ENCODE measurements around the gene GID4.

GID4 gene

DNA sequence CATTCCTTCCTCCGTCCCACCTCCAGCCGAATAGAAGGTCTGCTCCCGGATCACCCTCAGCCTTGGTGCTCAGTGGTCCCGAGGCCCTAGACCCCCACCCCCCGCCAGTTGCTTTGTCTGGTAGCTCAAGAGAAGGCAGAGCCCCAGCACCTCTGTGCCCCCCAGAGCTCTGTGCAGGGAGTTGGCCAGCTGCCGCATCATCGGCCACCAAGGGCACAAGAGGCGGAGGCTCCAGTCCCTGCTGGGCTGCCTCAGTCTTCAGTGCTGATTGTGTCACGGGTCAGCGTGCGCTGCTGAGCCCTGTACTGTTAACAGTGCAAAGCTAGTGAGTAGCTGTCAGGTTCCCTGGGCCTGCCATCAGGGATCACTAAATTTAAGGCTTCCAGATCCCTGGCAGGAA is 26.3 kb downstream of the GID4 start:
- H3K9me3 ChIP-seq (ENCODE audit: control insufficient read depth, low read length), result no peaks in the 10 kb centered on the region
- no peaks in the 10 kb centered on the region for H3K4me1 ChIP-seq (ENCODE audit: control insufficient read depth, insufficient read depth, low read length)

DNA sequence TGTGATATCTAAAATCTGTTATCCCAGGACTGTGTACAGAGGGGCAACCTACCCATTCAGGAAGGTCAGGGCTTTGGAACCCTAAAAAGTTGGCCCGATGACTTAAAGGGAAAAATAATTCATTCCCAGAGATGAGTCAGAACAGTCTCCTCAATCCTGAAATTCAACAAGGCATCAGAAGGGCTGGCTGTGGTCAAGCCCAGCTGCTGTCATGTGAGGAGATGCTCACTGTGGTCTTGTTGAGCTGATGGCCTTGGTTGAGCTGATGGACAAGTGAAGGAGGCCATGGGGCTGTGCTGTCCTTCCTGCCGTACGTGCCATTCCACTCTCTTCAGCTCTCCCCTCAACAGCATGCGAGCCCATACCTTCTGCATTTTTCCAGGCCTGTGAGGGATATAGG is 27.7 kb downstream of the GID4 start:
- Histone ChIP-seq H3K4me3 (ENCODE audit: low read length) (no peak overlapping the region), H3K4me1 (ENCODE audit: control insufficient read depth, insufficient read depth, low read length) (no peaks in the 10 kb centered on the region), H3K27me3 (ENCODE audit: control insufficient read depth, insufficient read depth, low read length) (no peaks in the 10 kb centered on the region), H3K9me3 (ENCODE audit: control insufficient read depth, low read length) (no peaks in the 10 kb centered on the region), H3K9ac (ENCODE audit: low read length) (no peak overlapping the region), H3K36me3 (ENCODE audit: control insufficient read depth, insufficient read depth, low read length) (no peaks in the 10 kb centered on the region)

More for the DNA sequence above, 26.3 kb downstream of the GID4 start:
- H3K27me3 ChIP-seq (ENCODE audit: control insufficient read depth, insufficient read depth, low read length), result no peaks in the 10 kb centered on the region
- no peaks in the 10 kb centered on the region for H3K36me3 ChIP-seq (ENCODE audit: control insufficient read depth, insufficient read depth, low read length)
- no peak overlapping the region for H3K4me3 ChIP-seq (ENCODE audit: low read length)
- H3K9ac ChIP-seq (ENCODE audit: low read length), result no peak overlapping the region

DNA sequence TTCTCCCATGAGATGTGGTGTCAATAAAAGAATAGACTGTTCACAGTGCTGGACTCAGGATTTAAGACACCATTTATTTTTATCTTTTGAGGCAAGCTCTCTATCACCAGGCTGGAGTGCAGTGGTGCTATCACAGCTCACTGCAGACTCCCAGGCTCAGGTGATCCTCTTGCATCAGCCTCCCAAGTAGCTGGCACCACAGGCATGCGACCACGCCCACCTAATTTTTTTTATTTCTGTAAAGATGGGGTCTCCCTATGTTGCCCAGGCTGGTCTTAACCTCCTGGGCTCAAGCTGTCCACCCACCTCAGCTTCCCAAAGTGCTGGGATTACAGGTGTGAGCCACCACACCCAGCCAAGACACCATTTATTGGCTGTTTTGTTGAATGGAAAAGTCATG is 29.9 kb downstream of the GID4 start:
- no peaks in the 10 kb centered on the region for H3K36me3 ChIP-seq (ENCODE audit: control insufficient read depth, insufficient read depth, low read length)
- no peaks in the 10 kb centered on the region for H3K9me3 ChIP-seq (ENCODE audit: control insufficient read depth, low read length)
- no peaks in the 10 kb centered on the region for H3K27me3 ChIP-seq (ENCODE audit: control insufficient read depth, insufficient read depth, low read length)
- H3K9ac ChIP-seq (ENCODE audit: low read length), result no peak overlapping the region
- H3K4me1 ChIP-seq (ENCODE audit: control insufficient read depth, insufficient read depth, low read length), result no peaks in the 10 kb centered on the region
- no peak overlapping the region for H3K4me3 ChIP-seq (ENCODE audit: low read length)

DNA sequence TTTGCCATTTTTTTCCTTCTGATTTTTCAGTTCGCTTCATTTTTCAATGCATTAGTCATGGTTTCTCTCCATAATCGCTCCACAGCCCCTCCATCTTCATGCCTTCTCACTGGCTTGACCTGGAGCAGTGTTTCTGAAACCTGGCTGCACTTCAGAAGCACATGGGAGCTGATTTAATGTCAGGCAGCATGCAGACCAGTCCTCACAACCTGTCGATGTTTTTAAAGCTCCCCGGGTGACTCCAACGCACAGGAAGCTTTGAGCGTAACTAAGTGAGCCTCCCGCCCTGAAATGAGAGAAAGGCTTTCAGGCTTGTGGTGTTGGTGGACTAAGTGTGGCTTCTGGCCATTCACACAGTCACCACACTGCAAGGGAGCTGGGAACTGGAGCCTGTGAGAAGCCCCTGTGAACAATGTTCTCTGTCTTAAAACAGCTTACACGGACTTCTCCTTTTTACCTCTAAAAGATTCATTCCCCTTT is 31.7 kb downstream of the GID4 start:
- Histone ChIP-seq H3K9me3 (ENCODE audit: control insufficient read depth, low read length) (no peaks in the 10 kb centered on the region), H3K9ac (ENCODE audit: low read length) (no peak overlapping the region), H3K36me3 (ENCODE audit: control insufficient read depth, insufficient read depth, low read length) (no peaks in the 10 kb centered on the region), H3K27me3 (ENCODE audit: control insufficient read depth, insufficient read depth, low read length) (no peaks in the 10 kb centered on the region), H3K4me3 (ENCODE audit: low read length) (no peak overlapping the region), H3K4me1 (ENCODE audit: control insufficient read depth, insufficient read depth, low read length) (no peaks in the 10 kb centered on the region)

DNA sequence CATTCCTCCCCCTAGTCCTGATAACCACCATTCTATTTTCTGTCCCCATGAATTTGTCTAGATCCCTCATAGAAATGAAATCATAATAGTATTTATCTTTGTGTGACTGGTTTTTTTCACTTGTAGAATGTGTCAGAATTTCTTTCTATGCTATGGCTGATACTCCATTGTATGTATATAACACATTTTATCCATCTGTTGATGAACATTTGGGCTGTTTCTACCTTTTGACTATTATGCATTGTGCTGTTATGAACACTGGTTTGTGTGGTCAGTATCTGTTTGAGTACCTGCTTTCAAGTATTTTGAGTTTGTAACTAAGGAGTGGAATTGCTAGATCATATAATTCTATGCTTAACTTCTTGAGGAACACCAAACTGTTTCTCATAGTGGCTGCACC is 32.5 kb downstream of the GID4 start:
- no peak overlapping the region for H3K4me3 ChIP-seq (ENCODE audit: low read length)
- H3K9me3 ChIP-seq (ENCODE audit: control insufficient read depth, low read length), result no peaks in the 10 kb centered on the region
- H3K4me1 ChIP-seq (ENCODE audit: control insufficient read depth, insufficient read depth, low read length), result no peaks in the 10 kb centered on the region

DNA sequence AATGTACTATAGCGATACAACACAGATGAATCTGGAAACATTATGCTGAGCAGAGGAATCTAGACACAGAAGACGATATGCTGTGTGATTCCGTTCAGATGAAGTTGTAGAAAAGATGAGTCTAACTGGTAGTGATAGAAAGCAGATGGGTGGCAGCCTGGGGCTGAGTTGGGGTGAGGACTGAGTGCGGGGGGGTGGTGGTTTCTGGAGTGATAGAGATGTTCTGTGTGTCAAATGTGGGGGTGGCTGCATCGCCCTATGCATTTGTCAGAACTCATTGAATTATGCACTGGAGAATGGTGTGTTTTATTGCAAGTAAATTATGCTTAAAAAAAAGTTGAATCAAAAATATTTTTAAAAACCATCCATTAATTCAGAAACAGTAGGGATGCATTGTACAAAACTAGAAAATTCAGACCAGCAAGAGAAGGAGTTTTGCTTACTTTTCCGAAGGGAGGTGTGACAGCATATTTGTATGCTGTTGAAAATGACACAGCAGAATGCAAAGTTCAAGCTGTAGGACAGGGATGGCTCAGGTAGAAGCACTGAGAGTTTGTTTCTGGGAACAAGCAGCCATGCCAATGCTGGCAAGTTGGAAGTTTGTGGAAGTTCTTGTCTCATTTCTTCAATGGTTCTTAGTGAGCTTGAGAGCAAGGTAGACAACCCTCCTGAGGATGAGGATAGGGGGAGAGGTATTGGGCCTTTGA is 35.5 kb downstream of the GID4 start:
- H3K36me3 ChIP-seq (ENCODE audit: control insufficient read depth, insufficient read depth, low read length), result no peaks in the 10 kb centered on the region
- no peaks in the 10 kb centered on the region for H3K9me3 ChIP-seq (ENCODE audit: control insufficient read depth, low read length)
- H3K9ac ChIP-seq (ENCODE audit: low read length), result peak overlapping the region; percentile 12
- H3K27me3 ChIP-seq (ENCODE audit: control insufficient read depth, insufficient read depth, low read length), result peaks cover 4% of the 10 kb centered on the region
- H3K4me3 ChIP-seq (ENCODE audit: low read length), result no peak overlapping the region
- no peaks in the 10 kb centered on the region for H3K4me1 ChIP-seq (ENCODE audit: control insufficient read depth, insufficient read depth, low read length)

More for the DNA sequence above, 32.5 kb downstream of the GID4 start:
- H3K36me3 ChIP-seq (ENCODE audit: control insufficient read depth, insufficient read depth, low read length), result no peaks in the 10 kb centered on the region
- no peaks in the 10 kb centered on the region for H3K27me3 ChIP-seq (ENCODE audit: control insufficient read depth, insufficient read depth, low read length)
- no peak overlapping the region for H3K9ac ChIP-seq (ENCODE audit: low read length)

DNA sequence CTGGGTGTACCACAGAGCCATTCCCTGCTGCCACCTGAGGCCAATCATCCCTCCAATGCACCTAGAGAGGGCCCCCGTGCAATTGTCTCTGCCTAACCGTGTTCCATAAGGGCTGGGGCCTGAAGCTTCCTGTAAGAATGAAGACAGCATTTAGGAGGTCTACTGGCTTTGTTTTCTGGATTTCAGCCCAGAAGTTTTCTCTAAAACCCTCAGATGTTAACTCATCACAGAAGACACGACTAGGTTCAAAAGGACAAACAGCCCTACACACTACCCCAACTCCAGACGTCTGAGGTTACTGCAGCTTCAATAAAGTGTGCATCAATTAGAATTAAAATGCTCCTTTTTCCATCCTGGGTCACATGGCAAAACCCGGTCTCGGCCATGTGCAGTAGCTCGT is 37.7 kb downstream of the GID4 start:
- Histone ChIP-seq H3K9me3 (ENCODE audit: control insufficient read depth, low read length) (no peaks in the 10 kb centered on the region), H3K4me3 (ENCODE audit: low read length) (no peak overlapping the region), H3K4me1 (ENCODE audit: control insufficient read depth, insufficient read depth, low read length) (no peaks in the 10 kb centered on the region), H3K27me3 (ENCODE audit: control insufficient read depth, insufficient read depth, low read length) (peaks cover 4% of the 10 kb centered on the region), H3K36me3 (ENCODE audit: control insufficient read depth, insufficient read depth, low read length) (no peaks in the 10 kb centered on the region), H3K9ac (ENCODE audit: low read length) (no peak overlapping the region)

DNA sequence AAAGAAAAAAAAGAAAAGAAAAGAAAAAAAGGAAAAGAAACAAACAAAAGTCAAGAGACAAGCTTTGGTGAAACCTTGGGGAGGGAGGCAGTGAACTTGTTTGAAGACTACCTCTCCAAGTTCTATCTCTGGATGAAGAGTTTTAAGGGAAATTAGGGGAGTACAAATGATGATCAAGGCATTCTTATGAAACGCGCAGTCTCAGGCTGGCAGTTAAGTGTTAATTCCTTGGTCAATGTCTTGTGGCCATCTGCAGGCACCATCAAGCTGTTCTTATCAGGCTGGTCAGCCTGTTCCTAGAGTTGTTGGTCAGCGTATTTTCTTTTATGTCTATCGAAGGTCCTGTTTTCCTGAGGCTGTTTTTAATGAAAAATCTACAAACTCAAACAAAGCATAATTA is 40.3 kb downstream of the GID4 start:
- Histone ChIP-seq H3K9ac (ENCODE audit: low read length) (no peak overlapping the region), H3K4me3 (ENCODE audit: low read length) (no peak overlapping the region), H3K4me1 (ENCODE audit: control insufficient read depth, insufficient read depth, low read length) (no peaks in the 10 kb centered on the region), H3K27me3 (ENCODE audit: control insufficient read depth, insufficient read depth, low read length) (peaks cover 4% of the 10 kb centered on the region), H3K36me3 (ENCODE audit: control insufficient read depth, insufficient read depth, low read length) (no peaks in the 10 kb centered on the region), H3K9me3 (ENCODE audit: control insufficient read depth, low read length) (no peaks in the 10 kb centered on the region)

DNA sequence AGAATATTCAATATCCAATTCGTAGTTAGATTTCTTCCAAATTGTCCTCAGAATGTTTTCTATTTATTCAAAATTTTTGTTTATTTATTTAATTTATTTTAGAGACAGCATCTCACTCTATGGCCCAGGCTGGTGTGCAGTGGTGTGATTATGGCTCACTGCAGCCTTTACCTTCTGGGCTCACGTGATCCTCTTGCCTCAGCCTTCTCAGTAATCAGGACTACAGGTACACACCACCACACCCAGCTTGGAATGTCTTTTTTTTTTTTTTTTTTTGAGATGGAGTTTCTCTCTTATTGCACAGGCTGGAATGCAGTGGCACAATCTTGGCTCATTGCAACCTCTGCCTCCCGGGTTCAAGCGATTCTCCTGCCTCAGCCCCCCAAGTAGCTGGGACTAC is 45.0 kb downstream of the GID4 start:
- no peaks in the 10 kb centered on the region for H3K36me3 ChIP-seq (ENCODE audit: control insufficient read depth, insufficient read depth, low read length)
- H3K9ac ChIP-seq (ENCODE audit: low read length), result no peak overlapping the region
- H3K4me1 ChIP-seq (ENCODE audit: control insufficient read depth, insufficient read depth, low read length), result peaks cover 11% of the 10 kb centered on the region
- H3K4me3 ChIP-seq (ENCODE audit: low read length), result no peak overlapping the region
- peaks cover 3% of the 10 kb centered on the region for H3K27me3 ChIP-seq (ENCODE audit: control insufficient read depth, insufficient read depth, low read length)
- no peaks in the 10 kb centered on the region for H3K9me3 ChIP-seq (ENCODE audit: control insufficient read depth, low read length)

DNA sequence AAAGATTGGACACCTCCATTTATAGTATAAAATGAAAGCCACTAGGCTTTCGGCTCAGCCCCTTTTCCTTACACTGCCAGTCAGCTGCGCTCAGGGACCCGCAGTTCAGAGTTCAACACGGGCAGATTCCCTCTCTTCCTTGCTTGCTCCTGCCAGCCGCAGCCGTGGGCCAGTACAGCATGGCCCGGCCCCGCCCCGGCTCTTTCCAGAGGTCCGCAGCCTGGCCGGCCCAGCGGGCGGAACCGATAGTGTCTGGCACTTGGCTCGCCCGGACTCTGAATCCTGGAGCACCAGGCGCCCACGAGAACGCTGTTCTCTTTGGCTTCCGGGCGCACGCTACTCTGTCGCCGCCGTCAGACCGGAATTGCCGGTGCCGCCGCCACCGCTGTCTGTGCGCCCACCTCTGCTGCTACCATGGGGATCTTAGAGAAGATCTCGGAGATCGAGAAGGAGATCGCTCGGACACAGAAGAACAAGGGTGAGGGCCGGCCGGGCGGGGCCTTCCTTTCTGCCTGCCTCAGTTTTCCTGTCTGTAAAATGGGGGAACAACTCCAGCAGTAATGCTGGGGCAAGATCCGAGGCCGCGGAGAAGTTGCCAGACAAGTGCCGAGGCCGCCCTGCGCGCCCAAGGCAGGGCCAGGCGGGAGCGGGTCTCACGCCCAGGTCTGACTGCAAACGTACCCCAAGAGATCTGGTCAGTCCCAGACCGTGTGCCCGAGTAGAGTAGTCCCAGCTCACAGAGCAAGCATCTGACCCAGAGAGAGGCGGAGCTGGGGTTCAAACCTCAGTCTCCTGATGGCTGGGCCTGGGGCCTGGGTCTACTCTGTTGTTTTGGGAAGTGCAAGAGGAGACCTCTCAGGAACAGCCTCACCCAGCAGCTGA is 48.6 kb downstream of the GID4 start, which contains the start of gene DRG2:
DRG2 (plus strand) TSS at position 339 of the 882 bp plus-strand sequence; CDS start at position 415, 76 bp downstream.
- H3K36me3 ChIP-seq (ENCODE audit: control insufficient read depth, insufficient read depth, low read length), result no peaks in the 10 kb centered on the region

DNA sequence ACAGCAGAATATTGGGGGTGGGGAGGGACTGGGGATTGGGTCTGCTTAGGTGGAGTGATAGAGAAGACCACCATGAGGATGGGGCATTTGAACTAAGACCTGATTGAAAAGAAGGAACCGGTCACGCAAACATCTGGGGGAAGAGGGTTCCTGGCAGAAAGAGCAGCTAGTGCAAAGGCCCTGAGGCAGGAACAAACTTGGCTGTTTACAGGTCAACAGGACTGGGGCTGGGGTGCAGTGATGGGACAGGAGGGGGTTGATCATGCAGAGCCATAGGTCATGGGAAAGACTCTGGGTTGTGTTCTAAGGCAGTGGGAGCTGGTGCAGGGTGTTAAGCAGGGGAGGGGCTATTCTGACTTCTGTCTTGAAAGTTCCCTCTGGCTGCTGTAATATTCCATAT is 50.4 kb downstream of the GID4 start:
- Histone ChIP-seq H3K27me3 (ENCODE audit: control insufficient read depth, insufficient read depth, low read length) (no peaks in the 10 kb centered on the region), H3K9me3 (ENCODE audit: control insufficient read depth, low read length) (no peaks in the 10 kb centered on the region), H3K4me1 (ENCODE audit: control insufficient read depth, insufficient read depth, low read length) (peaks cover 11% of the 10 kb centered on the region), H3K36me3 (ENCODE audit: control insufficient read depth, insufficient read depth, low read length) (no peaks in the 10 kb centered on the region), H3K4me3 (ENCODE audit: low read length) (no peak overlapping the region), H3K9ac (ENCODE audit: low read length) (no peak overlapping the region)

More for the DNA sequence above, 48.6 kb downstream of the GID4 start, which contains the start of gene DRG2:
- no peaks in the 10 kb centered on the region for H3K9me3 ChIP-seq (ENCODE audit: control insufficient read depth, low read length)
- H3K4me3 ChIP-seq (ENCODE audit: low read length), result peak within 1 kb of the TSS; percentile 80
- no peaks in the 10 kb centered on the region for H3K27me3 ChIP-seq (ENCODE audit: control insufficient read depth, insufficient read depth, low read length)
- peak within 1 kb of the TSS; percentile 86 for H3K9ac ChIP-seq (ENCODE audit: low read length)
- peaks cover 11% of the 10 kb centered on the region for H3K4me1 ChIP-seq (ENCODE audit: control insufficient read depth, insufficient read depth, low read length)

All from mucosa of stomach (tissue), 1 donor.